ENCODE measurements around the gene M1AP. TPM values are rescaled to one million over a fixed set of nuclear protein-coding genes. Genes with fewer than 3 reads are reported as not detected.
A peak's percentile ranks its signal among the peaks of the same experiment; 100 is the strongest.

The M1AP gene
- total and polyA plus RNA-seq, 5 donors from 2014 or later: not detected

DNA sequence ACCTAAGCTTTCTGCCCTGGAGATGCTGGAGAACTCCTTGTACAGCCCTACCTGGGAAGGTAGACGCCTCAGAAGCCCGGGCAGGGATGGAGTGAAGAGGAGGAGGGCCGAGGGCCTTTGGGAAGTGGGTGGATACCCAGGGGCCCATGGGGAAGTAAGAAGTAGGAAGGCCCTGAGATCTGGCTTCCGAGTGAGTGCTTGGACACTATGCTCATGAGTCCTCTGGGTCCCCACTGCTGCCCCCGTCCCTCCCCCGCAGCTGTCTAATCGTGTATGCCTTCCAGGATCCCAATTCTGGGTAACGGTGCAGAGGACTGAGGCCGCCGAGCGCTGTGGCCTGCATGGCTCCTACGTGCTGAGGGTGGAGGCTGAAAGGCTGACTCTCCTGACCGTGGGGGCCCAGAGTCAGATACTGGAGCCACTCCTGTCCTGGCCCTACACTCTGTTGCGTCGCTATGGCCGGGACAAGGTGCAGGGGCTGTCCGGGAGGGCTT lies 92.5 kb downstream of the M1AP start:
- peak overlapping the region; percentile 70 for H3K27ac ChIP-seq (ENCODE audit: insufficient read depth, low read length, poor library complexity, severe bottlenecking)
- peak overlapping the region; percentile 37 for H3K4me3 ChIP-seq (ENCODE audit: low read depth, low read length)
- no peaks in the 10 kb centered on the region for H3K9me3 ChIP-seq (ENCODE audit: control insufficient read depth in 2 of 2, low read length in 2 of 2)
- H3K36me3 ChIP-seq (ENCODE audit: control insufficient read depth, insufficient read depth, low read length): peaks cover 6% of the 10 kb centered on the region
- peaks cover 1% of the 10 kb centered on the region for H3K27me3 ChIP-seq (ENCODE audit: control insufficient read depth, insufficient read depth, low read length)
- Mint-ChIP-seq H3K9me3 (peaks cover 0 to 3% (median 0%) of the 10 kb centered on the region in 7 donors), H3K4me1 (peaks cover 0 to 30% (median 11%) of the 10 kb centered on the region in 4 donors), H3K27ac (peak overlapping the region; percentile 60 to 90 (median 89)), H3K36me3 (no peaks in the 10 kb centered on the region), H3K4me3 (peak overlapping the region; percentile 95 to 96 (median 96)), H3K27me3 (peaks cover 21% of the 10 kb centered on the region)
- DNase-seq (no peak), ATAC-seq (ENCODE audit: low read depth in 2 of 2) (no peak)
- H3K4me1 ChIP-seq (ENCODE audit: control insufficient read depth, insufficient read depth, low read length, poor library complexity, severe bottlenecking): peaks cover 29% of the 10 kb centered on the region

GRCh38 chr2:74554820-74555531 lies 93.2 kb downstream of the M1AP start:
- Histone ChIP-seq H3K9me3 (ENCODE audit: control insufficient read depth in 2 of 2, low read length in 2 of 2) (no peaks in the 10 kb centered on the region), H3K36me3 (ENCODE audit: control insufficient read depth, insufficient read depth, low read length) (peaks cover 6% of the 10 kb centered on the region), H3K4me1 (ENCODE audit: control insufficient read depth, insufficient read depth, low read length, poor library complexity, severe bottlenecking) (peaks cover 29% of the 10 kb centered on the region), H3K27ac (ENCODE audit: insufficient read depth, low read length, poor library complexity, severe bottlenecking) (peak overlapping the region; percentile 70), H3K27me3 (ENCODE audit: control insufficient read depth, insufficient read depth, low read length) (peaks cover 6% of the 10 kb centered on the region), H3K4me3 (ENCODE audit: low read depth, low read length) (peak overlapping the region; percentile 82)
- DNase-seq (peak in 2 of 3 donors; percentile 43 to 58), ATAC-seq (ENCODE audit: low read depth in 2 of 2) (peak; percentile 35 to 43)
- H3K4me3 Mint-ChIP-seq: peak overlapping the region; percentile 95 to 96 (median 96)
- H3K4me1 Mint-ChIP-seq: peaks cover 0 to 30% (median 9%) of the 10 kb centered on the region in 4 donors
- H3K27me3 Mint-ChIP-seq: peaks cover 28% of the 10 kb centered on the region
- H3K36me3 Mint-ChIP-seq: no peaks in the 10 kb centered on the region
- peak overlapping the region in 2 of 3 donors; percentile 89 to 90 for H3K27ac Mint-ChIP-seq
- H3K9me3 Mint-ChIP-seq: peaks cover 0 to 3% (median 0%) of the 10 kb centered on the region in 7 donors

DNA sequence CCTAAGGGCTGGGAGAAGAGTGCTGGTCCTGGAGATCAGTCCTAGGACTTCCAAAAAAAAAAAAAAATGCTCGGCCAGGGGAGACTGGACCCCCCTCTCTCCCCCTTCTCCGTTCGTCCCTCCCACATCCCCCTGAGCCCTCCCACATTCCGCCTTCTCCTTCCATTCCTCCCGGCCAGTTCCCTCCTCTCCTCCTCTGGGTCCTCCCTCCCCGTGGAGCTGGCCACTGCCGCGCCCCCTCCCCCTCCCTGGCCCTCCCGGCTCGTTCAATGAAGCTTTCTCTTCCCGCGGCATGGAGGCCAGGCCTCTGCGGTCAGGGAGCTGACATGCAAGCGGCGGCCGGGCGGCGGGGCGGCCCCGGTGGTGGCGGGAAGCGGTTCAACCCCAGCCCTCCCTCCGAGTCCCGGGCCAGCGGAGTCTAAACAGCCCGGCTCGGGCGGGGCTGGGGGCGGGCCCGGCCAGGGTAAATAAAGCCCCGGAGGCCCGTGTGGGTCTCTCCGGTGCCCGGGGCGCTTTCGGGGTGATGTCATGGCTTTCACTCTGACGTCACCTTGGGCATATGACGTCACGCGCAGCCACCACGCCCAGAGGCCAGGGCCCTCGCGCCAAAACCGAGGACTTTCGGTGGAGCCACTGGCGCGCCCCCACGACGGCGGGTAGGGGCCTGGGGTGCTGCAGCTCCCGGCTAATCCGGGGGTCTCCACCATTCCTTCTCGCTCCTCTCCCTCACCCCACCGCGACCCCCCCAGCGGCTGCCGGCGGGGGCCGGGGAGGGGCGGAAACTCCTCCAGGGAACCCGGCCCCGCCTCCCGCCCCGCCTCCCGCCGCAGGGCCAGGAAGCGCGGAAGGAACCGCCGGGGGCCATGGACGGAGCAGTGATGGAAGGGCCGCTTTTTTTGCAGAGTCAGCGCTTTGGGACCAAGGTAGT lies 94.0 kb downstream of the M1AP start, which contains the start of the genes DOK1 and LOXL3:
Gene DOK1, plus strand, starts transcription at position 829 of the 928 bp plus-strand sequence. Its CDS starts 35 bp downstream, at position 864.
Gene LOXL3, minus strand, starts transcription at position 51 of the 928 bp plus-strand sequence. CDS start 1,308 bp downstream, outside the sequence.
- peak within 1 kb of the TSS; percentile 95 to 96 (median 96) for H3K4me3 Mint-ChIP-seq
- peak within 1 kb of the TSS; percentile 70 for H3K27ac ChIP-seq (ENCODE audit: insufficient read depth, low read length, poor library complexity, severe bottlenecking)
- H3K36me3 Mint-ChIP-seq: no peaks in the 10 kb centered on the region
- ATAC-seq (ENCODE audit: low read depth in 2 of 2): peak; percentile 74 to 76
- DNase-seq: peak; percentile 80 to 81 (median 80)
- H3K4me1 Mint-ChIP-seq: peaks cover 0 to 35% (median 9%) of the 10 kb centered on the region in 4 donors
- H3K27ac Mint-ChIP-seq: peak within 1 kb of the TSS; percentile 89 to 91 (median 90)
- H3K27me3 ChIP-seq (ENCODE audit: control insufficient read depth, insufficient read depth, low read length): peaks cover 11% of the 10 kb centered on the region
- H3K27me3 Mint-ChIP-seq: peaks cover 36% of the 10 kb centered on the region
- H3K36me3 ChIP-seq (ENCODE audit: control insufficient read depth, insufficient read depth, low read length): peaks cover 6% of the 10 kb centered on the region
- peaks cover 0 to 3% (median 0%) of the 10 kb centered on the region in 7 donors for H3K9me3 Mint-ChIP-seq
- H3K4me3 ChIP-seq (ENCODE audit: low read depth, low read length): peak within 1 kb of the TSS; percentile 82
- no peaks in the 10 kb centered on the region for H3K9me3 ChIP-seq (ENCODE audit: control insufficient read depth in 2 of 2, low read length in 2 of 2)
- peaks cover 34% of the 10 kb centered on the region for H3K4me1 ChIP-seq (ENCODE audit: control insufficient read depth, insufficient read depth, low read length, poor library complexity, severe bottlenecking)

GRCh38 chr2:74552914-74553811 lies 95.0 kb downstream of the M1AP start:
- Mint-ChIP-seq H3K36me3 (no peaks in the 10 kb centered on the region), H3K4me3 (peak overlapping the region; percentile 82 to 94 (median 88)), H3K4me1 (peaks cover 3 to 40% (median 13%) of the 10 kb centered on the region in 4 donors), H3K9me3 (peaks cover 0 to 3% (median 0%) of the 10 kb centered on the region in 7 donors), H3K27ac (peak overlapping the region; percentile 81 to 91 (median 86)), H3K27me3 (peaks cover 39% of the 10 kb centered on the region)
- no peak overlapping the region for H3K27ac ChIP-seq (ENCODE audit: insufficient read depth, low read length, poor library complexity, severe bottlenecking)
- H3K9me3 ChIP-seq (ENCODE audit: control insufficient read depth in 2 of 2, low read length in 2 of 2): no peaks in the 10 kb centered on the region
- ATAC-seq (ENCODE audit: low read depth in 2 of 2) (no peak), DNase-seq (no peak)
- H3K4me3 ChIP-seq (ENCODE audit: low read depth, low read length): no peak overlapping the region
- peaks cover 6% of the 10 kb centered on the region for H3K36me3 ChIP-seq (ENCODE audit: control insufficient read depth, insufficient read depth, low read length)
- peaks cover 42% of the 10 kb centered on the region for H3K4me1 ChIP-seq (ENCODE audit: control insufficient read depth, insufficient read depth, low read length, poor library complexity, severe bottlenecking)
- H3K27me3 ChIP-seq (ENCODE audit: control insufficient read depth, insufficient read depth, low read length): peaks cover 16% of the 10 kb centered on the region

- H3K4me1 ChIP-seq (ENCODE audit: control insufficient read depth, insufficient read depth, low read length, poor library complexity, severe bottlenecking): peaks cover 42% of the 10 kb centered on the region
- ATAC-seq (ENCODE audit: low read depth in 2 of 2): no peak
- H3K36me3 Mint-ChIP-seq: no peaks in the 10 kb centered on the region
- no peak overlapping the region for H3K27ac ChIP-seq (ENCODE audit: insufficient read depth, low read length, poor library complexity, severe bottlenecking)
- peaks cover 48% of the 10 kb centered on the region for H3K27me3 Mint-ChIP-seq
- peaks cover 5 to 44% (median 13%) of the 10 kb centered on the region in 4 donors for H3K4me1 Mint-ChIP-seq
- H3K4me3 Mint-ChIP-seq: peak overlapping the region; percentile 61 to 92 (median 74)
- no peak for DNase-seq
- H3K9me3 Mint-ChIP-seq: peaks cover 0 to 3% (median 0%) of the 10 kb centered on the region in 7 donors
- H3K9me3 ChIP-seq (ENCODE audit: control insufficient read depth in 2 of 2, low read length in 2 of 2): no peaks in the 10 kb centered on the region
- peaks cover 6% of the 10 kb centered on the region for H3K36me3 ChIP-seq (ENCODE audit: control insufficient read depth, insufficient read depth, low read length)
- peak overlapping the region in 2 of 3 donors; percentile 86 to 91 for H3K27ac Mint-ChIP-seq
- H3K27me3 ChIP-seq (ENCODE audit: control insufficient read depth, insufficient read depth, low read length): peaks cover 25% of the 10 kb centered on the region
- H3K4me3 ChIP-seq (ENCODE audit: low read depth, low read length): no peak overlapping the region
Observed at GRCh38 chr2:74551942-74552913, 95.9 kb downstream of the M1AP start.

DNA sequence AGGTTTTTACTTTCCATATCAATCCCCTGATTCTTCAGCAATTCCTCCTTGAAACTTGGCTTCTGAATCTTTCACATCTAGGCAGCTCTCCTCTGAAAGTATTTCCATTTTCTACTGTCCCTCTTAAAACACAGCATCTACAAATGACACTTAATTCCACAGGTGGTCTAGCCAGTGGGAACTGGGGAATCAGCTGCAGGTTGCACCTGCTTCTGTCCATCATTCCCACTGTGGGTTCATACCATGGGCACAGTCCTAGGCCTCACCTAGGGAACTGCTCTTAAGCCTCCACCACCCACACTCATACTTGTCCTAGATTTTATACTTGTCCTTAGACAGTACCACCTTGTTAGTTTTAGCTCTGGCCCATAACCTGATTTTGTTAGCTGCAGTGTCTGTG lies 96.6 kb downstream of the M1AP start:
- ATAC-seq (ENCODE audit: low read depth in 2 of 2): no peak
- H3K4me1 Mint-ChIP-seq: peaks cover 5 to 39% (median 10%) of the 10 kb centered on the region in 4 donors
- no peak for DNase-seq
- Histone ChIP-seq H3K4me3 (ENCODE audit: low read depth, low read length) (no peak overlapping the region), H3K27me3 (ENCODE audit: control insufficient read depth, insufficient read depth, low read length) (peaks cover 27% of the 10 kb centered on the region), H3K36me3 (ENCODE audit: control insufficient read depth, insufficient read depth, low read length) (no peaks in the 10 kb centered on the region), H3K27ac (ENCODE audit: insufficient read depth, low read length, poor library complexity, severe bottlenecking) (no peak overlapping the region), H3K4me1 (ENCODE audit: control insufficient read depth, insufficient read depth, low read length, poor library complexity, severe bottlenecking) (peaks cover 39% of the 10 kb centered on the region), H3K9me3 (ENCODE audit: control insufficient read depth in 2 of 2, low read length in 2 of 2) (no peaks in the 10 kb centered on the region)
- H3K4me3 Mint-ChIP-seq: peak overlapping the region in 2 of 4 donors; percentile 64 to 92
- H3K27me3 Mint-ChIP-seq: peaks cover 51% of the 10 kb centered on the region
- no peaks in the 10 kb centered on the region for H3K36me3 Mint-ChIP-seq
- peaks cover 0 to 3% (median 0%) of the 10 kb centered on the region in 7 donors for H3K9me3 Mint-ChIP-seq
- peak overlapping the region in 1 of 3 donors; percentile 21 for H3K27ac Mint-ChIP-seq

Measured in CD4-positive, CD25-positive, alpha-beta regulatory T cell (primary cell).